Stimulated activated CD4-positive, alpha-beta T cell treated with anti-CD3 and anti-CD28 coated beads, Interleukin-2, amount 100 ng/mL, for 24 hours (primary cell): ENCODE data around the gene SUSD3.
"Not testable (repeated sequence)": the region's sequence is repeated elsewhere in the genome, so short reads cannot be mapped to it uniquely, and the experiment has no call there.

Source experiments
- DNase-seq, 2 donors: peaks; one replicate each; pipeline ENCODE4 v3.0.0-alpha.2; 2020

The SUSD3 gene

DNA sequence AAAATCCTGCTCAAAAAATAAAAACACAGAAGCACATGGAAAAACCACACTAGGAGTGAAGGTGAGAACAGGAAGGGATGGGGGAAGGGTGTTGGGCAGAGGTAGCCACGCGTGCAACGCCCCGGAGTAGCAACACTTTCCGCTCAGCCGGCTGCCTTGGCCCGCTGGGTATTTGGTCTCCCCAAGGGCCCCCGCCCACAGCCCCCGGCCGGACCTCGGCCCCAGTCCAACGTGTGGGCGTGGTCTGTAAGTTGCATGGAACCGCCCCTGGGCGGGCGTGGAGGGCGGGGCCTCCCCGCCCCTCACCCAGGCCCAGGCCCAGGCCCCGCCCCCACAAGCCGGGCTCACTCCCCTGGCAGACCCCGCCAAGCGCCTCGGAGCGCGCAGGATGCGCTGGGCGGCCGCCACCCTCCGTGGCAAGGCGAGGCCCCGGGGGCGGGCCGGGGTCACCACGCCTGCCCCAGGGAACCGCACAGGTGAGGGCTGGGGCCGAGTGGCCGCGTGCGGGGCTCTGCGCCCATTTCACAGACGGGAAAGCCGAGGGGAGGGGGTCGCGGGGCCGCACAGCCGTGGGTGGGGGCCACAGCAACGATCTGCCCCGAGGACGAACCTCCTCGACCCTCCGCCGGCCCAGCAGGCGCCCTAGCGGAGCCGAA lies at the start of gene SUSD3:
TSS of gene SUSD3 (plus strand) at position 347 of the 656 bp plus-strand sequence. CDS start at position 389, 42 bp downstream.
- DNase-seq, result peak; percentile 72 to 77

DNA sequence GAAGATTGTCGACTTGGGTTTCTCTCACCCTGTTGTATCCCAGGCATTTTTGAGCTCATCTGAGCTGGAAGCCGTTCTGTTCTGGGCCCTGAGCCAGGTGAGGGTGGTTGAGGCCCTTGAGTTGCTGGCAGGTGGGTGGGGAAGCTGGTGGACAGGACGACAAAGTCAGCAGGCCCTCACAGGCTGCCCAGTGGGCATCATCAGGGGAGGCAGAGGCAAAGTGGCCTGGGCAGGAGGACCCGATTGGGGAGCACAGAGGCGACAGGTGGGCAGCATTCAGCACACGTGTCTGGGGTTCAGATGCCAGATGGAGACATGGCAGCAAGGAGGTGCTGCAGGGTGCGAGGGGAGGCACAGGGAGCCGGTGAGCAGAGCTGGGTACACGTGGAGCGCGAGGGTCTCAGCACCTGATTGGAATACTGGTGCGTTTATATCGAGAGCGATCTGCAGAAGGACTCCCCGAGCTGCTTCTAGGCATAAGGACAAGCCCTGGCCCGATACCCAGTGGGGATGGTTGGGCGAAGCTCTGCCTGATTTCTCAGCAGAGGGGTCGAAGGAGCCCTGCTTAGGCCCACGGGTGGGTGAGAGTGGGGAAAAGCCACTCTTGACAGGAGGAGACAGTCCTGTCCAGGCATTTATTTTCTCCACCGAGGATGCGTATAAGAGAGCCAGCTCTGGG lies 49.0 kb upstream of the SUSD3 start:
- DNase-seq, result peak in 1 of 2 donors; percentile 14

DNA sequence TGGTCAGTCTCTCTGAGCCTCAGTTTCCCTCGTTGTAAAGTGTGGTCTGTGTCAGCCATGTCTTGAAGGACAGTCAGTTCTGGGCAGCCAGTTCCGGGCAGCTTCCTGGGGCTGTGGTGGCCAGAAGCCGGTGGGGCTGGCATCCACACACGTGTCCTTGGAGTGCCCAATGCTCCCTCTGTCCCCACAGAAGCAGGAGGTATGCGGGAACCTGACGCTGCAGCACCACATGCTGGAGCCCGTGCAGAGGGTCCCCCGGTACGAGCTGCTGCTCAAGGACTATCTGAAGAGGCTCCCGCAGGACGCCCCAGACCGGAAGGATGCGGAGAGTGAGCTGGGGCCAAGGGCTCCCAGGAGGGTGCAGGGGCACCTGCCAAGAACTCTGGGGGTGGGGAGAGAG lies 48.4 kb upstream of the SUSD3 start:
- peak in 1 of 2 donors; percentile 8 for DNase-seq

DNA sequence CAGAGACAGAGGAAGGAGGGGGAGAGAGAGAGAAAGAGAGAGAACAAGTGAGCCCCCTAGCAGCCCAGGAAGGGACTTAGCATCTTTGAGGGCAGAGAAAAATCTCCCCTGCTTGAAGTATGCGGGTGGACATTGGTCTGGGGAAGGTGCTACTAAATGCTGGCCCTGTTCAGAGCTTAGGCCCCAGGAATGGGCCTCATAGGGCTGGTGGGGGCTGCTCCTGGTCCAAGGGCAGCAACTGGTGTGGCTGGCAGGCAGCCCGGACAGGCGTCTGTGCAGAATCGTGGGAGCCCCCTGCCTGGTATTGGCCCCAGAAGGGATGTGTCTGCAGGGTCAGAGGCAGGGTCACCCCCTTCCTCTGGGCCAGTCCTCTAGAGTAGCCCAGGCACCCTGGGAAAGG lies 47.8 kb upstream of the SUSD3 start:
- peak in 1 of 2 donors; percentile 11 for DNase-seq

DNA sequence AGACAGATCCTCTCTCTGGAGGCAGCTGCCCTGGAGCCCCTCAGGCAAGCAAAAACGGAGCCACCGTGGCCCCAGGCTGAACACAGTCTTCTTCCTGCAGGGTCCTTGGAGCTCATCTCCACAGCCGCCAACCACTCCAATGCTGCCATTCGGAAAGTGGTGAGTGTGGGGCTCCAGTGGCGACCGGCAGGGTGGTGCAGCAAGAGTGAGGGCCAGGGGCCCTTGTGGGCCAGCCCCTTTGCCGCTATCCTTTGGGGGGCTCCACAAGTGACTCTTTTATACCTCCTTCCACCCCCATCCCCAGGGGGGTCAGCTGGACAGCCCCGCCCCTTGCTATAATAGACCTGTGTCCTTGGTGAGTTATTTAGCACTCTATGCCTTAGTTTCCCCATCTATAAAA lies 47.4 kb upstream of the SUSD3 start:
- peak in 1 of 2 donors; percentile 14 for DNase-seq

DNA sequence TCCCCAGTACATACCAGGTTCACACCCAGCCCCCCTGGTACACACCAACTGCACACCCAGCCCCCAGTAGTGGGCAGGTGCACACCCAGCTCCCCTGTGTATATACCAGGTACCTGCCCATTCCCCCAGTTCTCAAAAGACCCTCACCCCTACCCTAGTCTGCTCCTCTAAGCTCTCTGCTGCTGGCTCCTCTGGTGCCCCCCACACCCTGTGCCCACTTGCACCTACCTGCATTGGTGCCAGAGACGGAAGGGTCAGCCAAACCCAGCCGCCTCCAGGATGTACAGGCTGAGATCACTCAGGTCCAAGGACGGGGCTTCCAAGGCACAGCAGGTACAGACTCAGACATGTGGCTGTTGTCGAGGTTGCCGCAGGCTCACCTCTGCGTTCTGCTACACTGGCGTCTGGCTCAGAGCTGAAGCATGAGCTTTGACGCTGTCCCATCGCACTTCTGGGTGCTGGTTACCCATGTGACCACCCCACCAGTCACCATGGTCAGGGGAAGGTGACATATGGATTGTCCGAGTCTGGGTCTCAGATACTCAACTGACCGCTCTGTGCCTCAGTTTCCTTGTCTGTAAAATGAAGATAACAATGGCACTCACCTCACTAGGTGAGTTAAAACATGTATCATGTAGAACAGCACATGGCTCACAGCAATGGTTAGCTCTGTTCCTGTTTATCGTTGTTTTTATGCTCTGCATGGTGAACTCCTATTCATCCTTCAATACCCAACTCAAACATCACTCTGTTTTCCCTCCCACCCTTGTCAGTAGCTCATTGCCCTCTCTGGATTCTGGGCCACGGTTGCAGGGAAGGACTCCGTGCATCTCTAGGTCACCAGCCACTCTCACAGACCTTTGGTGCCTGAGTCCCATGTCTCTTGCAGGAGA lies 45.3 kb upstream of the SUSD3 start:
- peak in 1 of 2 donors; percentile 12 for DNase-seq

DNA sequence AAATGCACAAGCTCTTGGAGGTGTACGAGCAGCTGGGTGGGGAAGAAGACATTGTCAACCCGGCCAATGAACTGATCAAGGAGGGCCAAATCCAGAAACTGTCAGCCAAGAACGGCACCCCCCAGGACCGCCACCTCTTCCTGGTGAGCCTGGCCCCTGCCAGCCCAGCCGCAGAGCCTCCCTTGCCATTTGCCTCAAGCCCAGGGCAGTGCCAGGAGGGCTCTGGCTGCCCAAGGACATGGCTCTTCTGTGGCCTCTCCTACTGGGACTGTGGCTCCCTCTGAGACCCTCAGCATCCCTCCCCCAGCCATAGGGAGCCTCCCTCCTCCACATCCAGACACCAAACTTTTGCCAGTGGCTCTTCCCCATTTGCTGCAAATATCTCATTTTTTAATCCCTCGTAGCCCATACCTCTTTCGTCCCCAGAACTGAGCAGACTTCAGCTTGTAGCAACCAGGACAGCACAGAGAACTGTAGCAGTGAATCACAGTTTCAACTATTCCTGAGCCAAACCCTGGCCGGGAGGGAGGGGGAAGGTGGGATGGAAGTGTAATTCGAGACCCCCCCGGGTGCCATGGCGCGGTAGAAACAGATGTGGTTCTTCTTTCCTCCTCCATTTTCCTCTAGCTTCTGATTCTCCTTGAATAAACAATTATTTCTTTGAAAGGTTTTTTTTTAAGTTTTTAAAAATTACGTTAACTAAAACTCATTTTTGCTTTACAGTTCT lies 44.5 kb upstream of the SUSD3 start:
- DNase-seq, result peak in 1 of 2 donors; percentile 6

DNA sequence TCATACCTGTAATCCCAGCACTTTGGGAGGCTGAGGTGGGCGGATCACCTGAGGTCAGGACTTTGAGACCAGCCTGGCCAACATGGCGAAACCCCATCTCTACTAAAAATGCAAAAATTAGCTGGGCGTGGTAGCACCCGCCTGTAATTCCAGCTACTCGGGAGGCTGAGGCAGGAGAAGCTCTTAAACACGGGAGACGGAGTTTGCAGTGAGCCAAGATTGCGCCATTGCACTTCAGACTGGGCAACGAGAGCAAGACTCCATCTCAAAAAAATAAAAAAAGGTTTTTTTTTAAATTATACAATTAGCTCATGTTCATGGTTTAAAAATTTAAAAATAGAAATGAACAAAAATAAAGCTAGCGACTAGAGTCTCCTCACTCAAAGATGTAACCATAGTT lies 43.3 kb upstream of the SUSD3 start:
- DNase-seq, result not testable (repeated sequence)

DNA sequence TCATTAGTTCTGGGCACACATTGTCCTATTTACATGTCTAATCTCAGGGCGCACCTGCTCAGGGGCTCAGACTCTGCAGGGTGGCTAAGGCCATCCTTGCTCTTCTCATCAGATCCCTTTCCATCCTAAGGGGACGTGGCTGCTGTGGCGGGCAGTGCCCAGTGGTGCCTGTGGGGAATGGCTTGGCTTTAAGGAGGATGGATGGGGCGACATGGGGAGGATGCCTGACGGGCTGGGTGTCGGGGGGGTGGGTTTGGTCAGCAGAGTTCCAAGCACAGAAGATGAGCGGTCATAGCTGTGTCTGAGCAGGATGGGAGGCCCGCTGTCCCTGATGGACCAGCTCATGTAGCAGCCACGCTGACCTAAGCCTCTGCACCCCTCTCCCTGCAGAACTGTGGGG lies 40.9 kb upstream of the SUSD3 start:
- DNase-seq, result no peak

DNA sequence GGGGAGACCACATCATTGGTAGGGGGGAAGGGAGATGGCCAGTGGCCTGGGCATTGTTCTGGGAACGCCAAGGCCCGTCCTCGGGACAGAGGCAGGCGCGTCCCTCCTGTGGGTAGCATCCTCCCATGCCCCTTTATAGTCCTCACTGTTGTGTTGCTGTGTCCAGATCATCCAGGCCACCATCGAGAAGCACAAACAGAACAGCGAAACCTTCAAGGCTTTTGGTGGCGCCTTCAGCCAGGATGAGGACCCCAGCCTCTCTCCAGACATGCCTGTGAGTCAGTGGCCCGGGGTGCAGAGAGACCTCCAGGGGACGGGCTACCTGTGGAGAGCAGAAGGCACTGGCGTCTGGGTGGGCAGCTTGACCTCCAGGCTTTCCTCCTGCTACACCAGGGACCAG lies 38.4 kb upstream of the SUSD3 start:
- DNase-seq, result no peak

DNA sequence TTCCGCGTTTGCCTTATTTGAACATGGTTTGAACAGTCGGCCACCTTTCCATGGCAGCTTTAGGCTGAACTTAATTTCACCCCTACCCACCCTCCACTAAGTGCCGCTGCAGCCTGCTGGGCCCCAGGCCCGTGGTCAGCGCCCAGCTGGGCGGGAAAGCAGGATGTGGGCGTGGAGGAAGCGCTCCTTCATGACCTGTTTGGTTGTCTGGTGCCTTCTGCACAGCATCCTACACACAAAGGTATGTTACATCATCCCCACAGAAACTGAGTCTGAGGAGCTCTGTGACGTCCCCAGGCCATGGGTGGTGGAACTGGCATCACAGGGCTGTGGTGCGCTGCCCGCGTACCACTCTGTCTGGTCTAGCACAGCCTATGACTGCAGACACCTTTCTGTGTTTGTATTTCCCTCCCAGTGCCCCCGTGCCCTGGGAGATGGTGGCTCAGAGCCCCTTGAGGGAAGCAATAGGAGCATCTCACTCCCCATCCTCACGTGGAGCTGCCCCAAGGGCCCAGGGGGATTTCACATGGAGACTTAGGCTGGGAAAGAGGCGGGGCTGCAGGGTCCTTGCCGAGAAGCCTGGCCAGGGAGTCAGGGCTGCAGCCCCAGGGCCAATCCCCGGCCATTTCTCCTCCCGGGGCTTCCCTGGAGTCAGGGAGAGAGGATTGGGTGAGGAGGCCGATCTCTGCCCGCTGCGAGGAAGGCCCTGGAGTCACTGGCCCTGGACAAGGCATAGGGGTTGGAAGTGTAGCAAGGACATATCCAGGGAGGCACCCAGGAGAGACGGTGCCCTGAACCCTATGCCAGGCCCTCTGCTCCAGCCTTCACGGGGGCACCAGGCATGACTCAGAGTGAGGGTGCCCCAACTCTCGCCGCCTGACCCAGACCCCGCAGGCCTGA lies 37.5 kb upstream of the SUSD3 start:
- peak; percentile 29 to 42 for DNase-seq

DNA sequence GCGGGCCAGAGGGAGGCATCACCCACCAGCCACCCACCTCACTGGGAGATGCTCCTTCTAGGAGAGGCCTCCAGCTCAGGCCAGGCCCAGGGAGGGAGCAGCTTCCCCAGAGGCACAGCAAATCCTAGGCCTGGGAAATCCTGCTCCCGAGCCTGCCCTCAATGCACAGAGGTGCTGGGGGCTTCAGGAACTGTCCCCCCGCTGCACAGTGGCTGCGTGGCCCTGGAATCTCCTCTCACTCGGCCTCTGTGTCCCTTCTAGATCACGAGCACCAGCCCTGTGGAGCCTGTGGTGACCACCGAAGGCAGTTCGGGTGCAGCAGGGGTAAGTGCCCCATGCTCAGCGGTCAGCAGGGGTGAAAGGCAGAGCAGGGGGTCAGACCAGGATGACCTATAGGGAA lies 36.4 kb upstream of the SUSD3 start:
- DNase-seq, result no peak

DNA sequence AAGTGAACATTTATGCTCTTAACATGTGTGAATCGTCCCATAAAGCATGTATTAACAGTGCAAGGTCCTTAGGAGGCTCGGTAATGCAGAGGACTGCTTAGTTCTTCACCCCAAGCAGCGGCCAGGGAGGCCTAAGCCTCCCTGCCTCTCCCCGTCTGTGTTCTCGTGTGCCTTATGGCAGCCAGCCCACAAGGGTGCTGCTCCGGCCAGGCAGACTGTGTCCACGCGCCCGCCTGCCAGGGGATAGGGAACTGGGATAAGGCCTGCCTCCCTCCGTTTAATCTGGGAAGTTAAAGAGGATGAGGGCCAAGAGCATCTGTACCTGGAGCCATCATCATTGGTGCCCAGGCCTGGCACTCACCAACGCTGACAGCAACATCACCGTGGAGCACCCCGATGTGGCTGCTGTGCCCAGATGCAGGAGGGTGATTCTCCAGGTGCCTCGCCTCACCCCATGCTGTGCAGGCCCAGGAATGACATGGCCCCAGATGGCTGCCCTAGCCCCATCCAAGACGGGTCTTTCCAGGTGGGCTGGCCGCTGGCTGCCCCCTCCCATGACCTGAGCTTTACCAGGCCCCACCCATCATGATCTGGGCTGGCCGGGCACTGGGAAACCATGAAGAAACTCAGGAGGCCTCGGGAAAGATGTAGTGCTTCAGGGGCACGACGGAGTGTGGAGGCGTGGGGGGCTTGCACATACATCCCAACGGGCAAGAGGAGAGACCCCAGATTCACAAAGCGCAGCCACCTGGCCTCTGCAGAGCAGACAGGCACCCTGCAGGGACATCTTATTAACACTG lies 35.6 kb upstream of the SUSD3 start:
- DNase-seq, result no peak

DNA sequence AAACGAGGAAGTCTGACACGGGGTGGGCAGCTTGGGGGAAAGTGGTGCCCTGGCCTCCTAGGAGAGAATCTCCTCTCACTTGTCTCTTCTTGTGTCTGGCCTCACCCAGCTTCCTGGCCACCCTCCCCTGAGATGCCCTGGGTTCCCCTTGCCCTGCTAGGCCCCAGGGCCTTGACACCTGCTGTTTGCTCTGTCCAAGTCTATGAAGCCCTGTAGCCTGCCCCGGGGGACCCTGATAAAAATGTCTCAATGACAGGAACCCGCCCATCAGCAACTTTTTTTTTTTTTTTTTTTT lies 35.0 kb upstream of the SUSD3 start:
- DNase-seq, result no peak

DNA sequence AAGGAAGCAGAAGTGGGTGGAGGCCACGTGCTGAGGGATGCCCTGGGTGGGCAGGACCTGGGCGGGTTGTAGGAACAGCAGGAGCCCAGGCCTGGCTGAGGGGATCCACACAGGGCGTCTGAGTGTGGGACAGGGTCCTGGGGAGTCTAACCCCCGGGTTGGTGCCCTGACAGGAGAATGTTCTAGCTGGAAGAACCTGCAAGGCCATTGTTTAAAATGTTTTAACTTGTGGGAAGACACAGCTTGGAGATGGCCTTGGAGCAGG lies 33.9 kb upstream of the SUSD3 start:
- no peak for DNase-seq

DNA sequence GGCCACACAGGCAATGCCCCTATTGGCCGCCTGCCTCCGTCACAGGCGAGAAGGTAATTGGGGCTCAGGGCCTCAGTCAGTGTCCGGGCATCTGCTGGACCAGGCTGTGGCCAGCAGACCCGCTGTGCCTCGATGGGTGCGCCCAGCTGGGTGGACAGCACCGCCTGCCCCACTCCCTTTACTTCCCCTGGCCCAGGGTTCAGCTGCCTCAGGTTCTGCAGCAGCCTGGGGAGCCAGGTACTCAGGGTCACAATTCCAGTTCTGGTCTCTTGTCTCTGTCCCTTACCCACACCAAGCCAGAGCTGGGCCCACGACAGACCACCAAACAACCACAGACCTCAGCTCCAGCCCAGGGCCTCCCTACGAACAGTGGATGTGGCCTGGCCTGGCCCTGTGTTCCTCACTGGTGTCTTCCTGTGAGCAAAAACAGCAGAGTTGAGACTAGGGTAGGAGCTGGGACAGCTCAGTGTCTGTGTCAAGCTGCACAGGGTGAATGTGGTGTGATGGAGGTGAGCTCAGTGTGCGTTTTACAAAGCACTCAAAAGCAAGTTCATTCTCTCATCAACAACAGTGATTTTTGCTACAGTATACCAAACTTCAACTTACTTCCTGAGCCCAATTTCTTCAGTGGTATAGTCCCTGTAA lies 33.4 kb upstream of the SUSD3 start:
- no peak for DNase-seq

DNA sequence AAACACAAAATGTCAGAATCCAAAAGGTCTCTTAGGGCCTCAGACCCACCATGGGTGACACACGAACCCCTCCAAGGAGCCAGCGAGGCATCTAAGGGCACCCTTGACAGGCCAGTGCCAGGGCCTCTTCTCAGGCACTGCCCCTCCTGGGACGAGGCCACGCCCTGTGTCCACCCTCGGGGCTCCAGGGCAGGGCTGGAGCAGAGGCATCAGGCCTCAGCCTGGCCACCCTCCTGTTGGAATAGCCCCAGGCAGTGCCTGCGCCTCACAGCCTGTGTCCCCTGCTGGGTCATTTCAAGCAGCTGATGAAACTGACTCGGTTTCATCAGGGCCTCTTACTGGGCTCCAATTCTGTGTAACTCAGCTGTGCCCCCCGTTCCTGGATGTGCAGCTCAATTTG lies 32.8 kb upstream of the SUSD3 start:
- no peak for DNase-seq

DNA sequence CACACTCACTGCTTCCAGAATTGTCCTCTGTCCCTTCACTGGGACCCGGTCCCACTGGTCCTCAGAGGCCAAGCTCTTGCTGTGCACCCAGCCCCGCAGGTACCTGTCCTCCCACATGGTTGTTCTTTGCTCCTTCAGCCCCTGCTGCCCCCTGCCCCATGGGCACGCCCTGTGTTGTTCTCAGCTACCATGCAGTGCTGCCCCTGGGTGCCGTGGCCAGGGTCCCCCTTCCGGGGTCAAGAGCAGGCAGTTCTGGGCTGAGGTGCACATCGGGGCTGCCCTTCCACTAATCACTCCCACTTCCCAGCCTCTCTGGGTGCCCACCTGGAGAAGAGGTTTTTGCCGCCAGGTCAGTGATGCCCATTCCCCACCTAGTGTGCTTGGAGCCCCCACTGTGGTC lies 31.9 kb upstream of the SUSD3 start:
- no peak for DNase-seq

DNA sequence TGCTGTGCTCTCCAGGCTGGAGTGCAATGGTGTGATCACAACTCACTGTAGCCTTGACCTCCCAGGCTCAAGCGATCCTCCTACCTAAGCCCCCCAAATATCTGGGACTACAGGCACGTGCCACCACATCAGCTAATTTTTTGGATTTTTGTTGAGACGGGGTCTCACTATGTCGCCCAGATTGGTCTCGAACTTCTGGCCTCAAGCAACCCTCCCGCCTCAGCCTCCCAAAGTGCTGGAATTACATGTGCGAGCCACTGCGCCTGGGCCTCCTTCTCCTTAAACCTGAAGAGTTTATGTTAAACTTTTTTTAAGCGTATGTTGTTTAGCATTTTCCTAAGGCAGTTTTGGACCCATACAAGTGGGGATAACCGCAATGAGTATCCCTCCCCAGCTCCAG lies 30.8 kb upstream of the SUSD3 start:
- no peak for DNase-seq

DNA sequence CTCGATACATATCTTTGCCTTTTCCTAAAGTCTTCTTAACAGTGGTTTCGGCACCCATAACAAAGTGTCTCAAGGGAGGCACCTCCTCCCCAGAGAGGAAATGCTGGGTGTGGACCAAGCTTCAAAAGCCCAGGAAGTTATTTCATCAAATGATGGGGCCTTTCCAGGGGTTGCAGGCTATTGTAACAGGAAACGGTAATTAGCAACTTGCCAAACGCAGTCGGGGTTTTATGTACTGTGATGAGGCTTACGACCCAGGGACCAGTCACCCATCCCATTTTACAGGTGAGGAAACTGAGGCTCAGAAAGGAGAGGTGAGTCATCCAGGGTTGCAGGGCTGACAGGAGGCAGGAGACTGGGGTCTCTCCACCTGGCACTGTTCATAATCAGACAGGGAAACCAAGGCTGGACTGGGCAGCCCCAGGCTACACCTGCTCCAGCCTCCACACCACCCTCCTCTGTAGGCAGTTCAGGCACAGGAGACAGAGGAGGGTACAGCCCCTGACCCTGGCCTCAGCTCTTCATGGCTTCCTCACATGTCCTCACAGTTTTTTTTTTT lies 30.0 kb upstream of the SUSD3 start:
- peak; percentile 34 to 49 for DNase-seq
